AG09319 (cell line): ENCODE data around the gene TMEM87B.

ENCODE experiments used
- DNase-seq: peaks from one replicate; pipeline ENCODE4 v3.0.0-alpha.2; 2010; ENCODE audit warnings: low read depth; ENCODE audit errors: extremely low read depth
- CTCF ChIP-seq: IDR thresholded peaks from 2 replicates; pipeline ENCODE4 v1.5.1; 2011; ENCODE audit warnings: low read depth, mild to moderate bottlenecking, inconsistent platforms, low read length, moderate library complexity

Gene TMEM87B

GRCh38 chr2:112074506-112074905, 19.4 kb downstream of the TMEM87B start:
- DNase-seq, result no peak
- no peak for TF ChIP-seq CTCF

- no peak for TF ChIP-seq CTCF
- DNase-seq, result no peak
Measured at GRCh38 chr2:112075490-112076260, 20.6 kb downstream of the TMEM87B start.

- DNase-seq, result no peak
- TF ChIP-seq CTCF, result no peak
Measured at GRCh38 chr2:112077814-112078213, 22.7 kb downstream of the TMEM87B start.

- no peak for TF ChIP-seq CTCF
- no peak for DNase-seq
Measured at GRCh38 chr2:112081262-112081661, 26.2 kb downstream of the TMEM87B start.

- no peak for DNase-seq
- TF ChIP-seq CTCF, result no peak
Measured at GRCh38 chr2:112084689-112085374, 29.8 kb downstream of the TMEM87B start.

- TF ChIP-seq CTCF, result no peak
- no peak for DNase-seq
Measured at GRCh38 chr2:112085375-112085730, 30.3 kb downstream of the TMEM87B start.

- DNase-seq, result no peak
- TF ChIP-seq CTCF, result no peak
Measured at GRCh38 chr2:112085916-112086669, 31.0 kb downstream of the TMEM87B start.
